GM18508 (cell line): Measurements from ENCODE around the gene DDX23.

Source experiments
- ATAC-seq: cut with Tn5 transposase; IDR thresholded peaks from one replicate; pipeline ENCODE4 v1.9.1; 2021; ENCODE audit warnings: moderate number of reproducible peaks; ENCODE audit not compliant: insufficient read depth, unreplicated experiment

Gene DDX23

DNA sequence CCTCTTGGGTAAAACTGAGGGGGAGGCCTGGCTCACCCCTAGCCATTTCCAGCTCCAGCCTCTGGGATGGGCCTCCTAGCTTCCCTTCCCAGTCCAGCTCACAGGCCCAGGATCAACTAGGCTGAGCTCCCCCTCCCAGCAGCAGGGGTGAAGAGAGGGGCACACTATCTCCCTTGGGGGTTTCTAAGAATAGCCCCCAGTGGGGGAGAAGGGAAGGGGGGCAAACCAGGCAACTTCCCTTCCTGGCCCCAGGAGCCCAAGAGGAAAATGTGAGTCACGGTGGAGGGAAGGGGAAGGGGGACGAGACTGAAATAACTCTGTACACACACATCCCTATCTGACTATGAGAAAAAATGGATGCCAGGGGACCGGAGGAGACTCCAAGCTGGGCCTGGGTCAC is 72.1 kb downstream of the DDX23 start:
- ATAC-seq = no peak
